HEK293 (cell line): ENCODE data around the gene ITGB8.

Experiments
- PBX3 ChIP-seq: sonication (generic); formaldehyde crosslinking; IDR thresholded peaks from 2 replicates; pipeline ENCODE4 v1.8.1; 2022; ENCODE audit warnings: mild to moderate bottlenecking, moderate library complexity, missing genetic modification reagents
- REPIN1 ChIP-seq: fragments of 450-650 bp; formaldehyde crosslinking; IDR thresholded peaks from 2 replicates; pipeline ENCODE4 v1.5.1; 2017; ENCODE audit warnings: missing biosample characterization, missing genetic modification characterization, low read depth
- REST ChIP-seq: fragments of 450-650 bp; formaldehyde crosslinking; IDR thresholded peaks from 2 replicates; pipeline ENCODE4 v1.5.1; 2016; ENCODE audit warnings: missing biosample characterization, missing genetic modification characterization
- SP2 ChIP-seq: fragments of 450-650 bp; formaldehyde crosslinking; IDR thresholded peaks from 2 replicates; pipeline ENCODE4 v1.5.1; 2016; ENCODE audit warnings: missing biosample characterization, missing genetic modification characterization
- ZBTB44 ChIP-seq: fragments of 450-650 bp; IDR thresholded peaks from 2 replicates; pipeline ENCODE4 v1.5.1; 2018; ENCODE audit warnings: missing biosample characterization, mild to moderate bottlenecking, missing genetic modification characterization
- ZBTB6 ChIP-seq: fragments of 450-650 bp; formaldehyde crosslinking; IDR thresholded peaks from 2 replicates; pipeline ENCODE4 v1.5.1; 2017; ENCODE audit warnings: missing biosample characterization, missing genetic modification characterization
- ZFP37 ChIP-seq: fragments of 450-650 bp; formaldehyde crosslinking; IDR thresholded peaks from 2 replicates; pipeline ENCODE4 v1.5.1; 2016; ENCODE audit warnings: missing biosample characterization, missing genetic modification characterization
- ZNF19 ChIP-seq: fragments of 450-650 bp; formaldehyde crosslinking; IDR thresholded peaks from 2 replicates; pipeline ENCODE4; 2016; ENCODE audit warnings: missing biosample characterization, missing genetic modification characterization, low read depth
- ZNF302 ChIP-seq: fragments of 450-650 bp; formaldehyde crosslinking; IDR thresholded peaks from 2 replicates; pipeline ENCODE4 v1.5.1; 2016; ENCODE audit warnings: missing biosample characterization, missing genetic modification characterization, low read depth
- ZNF768 ChIP-seq: fragments of 450-650 bp; formaldehyde crosslinking; IDR thresholded peaks from 2 replicates; pipeline ENCODE4 v1.5.1; 2018; ENCODE audit warnings: missing biosample characterization, mild to moderate bottlenecking, missing genetic modification characterization
- TF ChIP-seq, protein P1 (sequence below): fragments of 450-650 bp; formaldehyde crosslinking; IDR thresholded peaks from 2 replicates; pipeline ENCODE4 v1.5.1; 2016; ENCODE audit warnings: missing biosample characterization, missing genetic modification characterization

DNA sequence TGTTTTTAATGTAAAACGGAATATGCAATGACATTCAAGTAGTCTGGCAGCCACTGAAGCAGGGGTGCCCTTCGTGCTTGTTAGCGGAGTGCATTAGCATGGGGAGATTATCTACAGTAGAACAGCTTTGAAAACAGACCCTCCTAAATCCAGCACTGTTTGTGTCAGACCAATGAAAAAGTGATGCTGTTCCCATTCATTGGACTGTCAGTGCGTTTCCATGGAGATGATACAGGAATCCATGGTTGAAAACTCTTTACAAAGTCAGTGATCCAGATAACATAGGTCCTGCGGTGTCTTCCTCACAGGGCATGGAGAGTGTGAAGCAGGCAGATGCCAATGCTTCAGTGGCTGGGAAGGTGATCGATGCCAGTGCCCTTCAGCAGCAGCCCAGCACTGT is 73.6 kb downstream of the ITGB8 start:
- TF ChIP-seq SP2 (tag by site-specific recombination) (no peak), ZBTB44 (tag by site-specific recombination) (no peak), REPIN1 (no peak), ZBTB6 (tag by site-specific recombination) (no peak), ZNF302 (tag by site-specific recombination) (no peak), REST (tag by site-specific recombination) (no peak), ZNF19 (tag by site-specific recombination) (no peak), ZNF768 (no peak), PBX3 (CRISPR knock-in tag) (no peak), ZFP37 (tag by site-specific recombination) (no peak)
- TF ChIP-seq, protein P1, sequence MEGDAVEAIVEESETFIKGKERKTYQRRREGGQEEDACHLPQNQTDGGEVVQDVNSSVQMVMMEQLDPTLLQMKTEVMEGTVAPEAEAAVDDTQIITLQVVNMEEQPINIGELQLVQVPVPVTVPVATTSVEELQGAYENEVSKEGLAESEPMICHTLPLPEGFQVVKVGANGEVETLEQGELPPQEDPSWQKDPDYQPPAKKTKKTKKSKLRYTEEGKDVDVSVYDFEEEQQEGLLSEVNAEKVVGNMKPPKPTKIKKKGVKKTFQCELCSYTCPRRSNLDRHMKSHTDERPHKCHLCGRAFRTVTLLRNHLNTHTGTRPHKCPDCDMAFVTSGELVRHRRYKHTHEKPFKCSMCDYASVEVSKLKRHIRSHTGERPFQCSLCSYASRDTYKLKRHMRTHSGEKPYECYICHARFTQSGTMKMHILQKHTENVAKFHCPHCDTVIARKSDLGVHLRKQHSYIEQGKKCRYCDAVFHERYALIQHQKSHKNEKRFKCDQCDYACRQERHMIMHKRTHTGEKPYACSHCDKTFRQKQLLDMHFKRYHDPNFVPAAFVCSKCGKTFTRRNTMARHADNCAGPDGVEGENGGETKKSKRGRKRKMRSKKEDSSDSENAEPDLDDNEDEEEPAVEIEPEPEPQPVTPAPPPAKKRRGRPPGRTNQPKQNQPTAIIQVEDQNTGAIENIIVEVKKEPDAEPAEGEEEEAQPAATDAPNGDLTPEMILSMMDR, result no peak
